GM10248 (cell line): Measurements from ENCODE around the gene DLG2.

Experiments
- CTCF ChIA-PET: fragments of 300-600 bp; sonication (Branson Sonifier 250); formaldehyde crosslinking; extraction: SDS; loops from one replicate; lab custom pipeline; 2021; ENCODE audit warnings: antibody characterized with exemption; lab: Yijun Ruan, JAX
- POLR2A ChIA-PET: fragments of 350-650 bp; sonication (Branson Sonifier 250); formaldehyde crosslinking; extraction: SDS; loops from one replicate; lab custom pipeline; 2020; ENCODE audit warnings: antibody characterized with exemption; lab: Yijun Ruan, JAX
- DNase-seq: peaks from one replicate; pipeline ENCODE4 v3.0.0; 2012; ENCODE audit errors: extremely low spot score
- CTCF ChIP-seq: IDR thresholded peaks from 2 replicates; pipeline ENCODE4 v1.5.1; 2012; ENCODE audit warnings: mild to moderate bottlenecking, low read depth; ENCODE audit errors: extremely low read depth, missing control alignments, control extremely low read depth

Gene DLG2

GRCh38 chr11:83847467-83848034 is 1779.6 kb downstream of the DLG2 start:
- CTCF ChIA-PET: interaction anchor here (1.3 to 2.1 kb wide), 3 partner anchors 9 to 20 kb away, joined by 3 to 8 read pairs (median 7); no protein-coding TSS in a partner anchor
- POLR2A ChIA-PET: no interaction called here
- no peak for DNase-seq
- no peak for TF ChIP-seq CTCF

- TF ChIP-seq CTCF: no peak
- DNase-seq: no peak
- POLR2A ChIA-PET: no interaction called here
- CTCF ChIA-PET: no interaction called here
Observed at GRCh38 chr11:83845797-83846196, 1781.3 kb downstream of the DLG2 start.

- ChIA-PET POLR2A (no interaction called here), CTCF (no interaction called here)
- no peak for DNase-seq
- TF ChIP-seq CTCF: no peak
Observed at GRCh38 chr11:83840326-83840725, 1786.8 kb downstream of the DLG2 start.

- peak; percentile 49 for DNase-seq
- peak; percentile 58 for TF ChIP-seq CTCF
- CTCF ChIA-PET: interaction anchor here (0.7 to 3.5 kb wide), 36 partner anchors 10 to 733 kb away, joined by 3 to 39 read pairs (median 5); no protein-coding TSS in a partner anchor
- POLR2A ChIA-PET: no interaction called here
Observed at GRCh38 chr11:83836883-83837654, 1790.1 kb downstream of the DLG2 start.

GRCh38 chr11:83836065-83836464 is 1791.1 kb downstream of the DLG2 start:
- TF ChIP-seq CTCF: no peak
- no peak for DNase-seq
- POLR2A ChIA-PET: no interaction called here
- CTCF ChIA-PET: interaction anchor here (0.7 to 3.5 kb wide), 34 partner anchors 9 to 734 kb away, joined by 3 to 39 read pairs (median 5); no protein-coding TSS in a partner anchor

- ChIA-PET CTCF (interaction anchor here (1.2 to 3.5 kb wide), 4 partner anchors 37 to 729 kb away, joined by 3 to 39 read pairs (median 24); no protein-coding TSS in a partner anchor), POLR2A (no interaction called here)
Observed at GRCh38 chr11:83835423-83835822, 1791.7 kb downstream of the DLG2 start.

More at GRCh38 chr11:83835423-83835822, 1791.7 kb downstream of the DLG2 start:
- no peak for TF ChIP-seq CTCF
- peak; percentile 13 for DNase-seq
